Erythroblast (primary cell): ENCODE data around the gene ASTL.

Experiments used
- GATA1 ChIP-seq: IDR thresholded peaks from 2 replicates; pipeline ENCODE4 v1.6.1; 2011; ENCODE audit warnings: low read depth, mild to moderate bottlenecking, control low read depth, low read length, moderate library complexity
- POLR2A ChIP-seq: IDR thresholded peaks from 2 replicates; pipeline ENCODE4 v1.6.1; 2011; ENCODE audit warnings: mild to moderate bottlenecking, low read length

- TF ChIP-seq POLR2A (no peak), GATA1 (no peak)
These were observed 20.2 kb upstream of the ASTL start for GRCh38 chr2:96158554-96158940.
